Pancreas (tissue), 10 donors: ENCODE results near the gene BTBD16. TPM values are rescaled to one million over a fixed set of nuclear protein-coding genes. Genes with fewer than 3 reads are reported as not detected.

Experiments used
- ATAC-seq, 4 donors: fragments of 200-7000 bp; cut with Tn5 transposase; one replicate each; pipeline versions ENCODE4 v1.8.0 to v1.9.1; 2020; ENCODE audit warnings: mild to moderate bottlenecking in 4 of 4, moderate library complexity in 4 of 4
- DNase-seq, 6 donors: peaks; one replicate each; pipeline ENCODE4 v3.0.0-alpha.2; 2020
- FAIRE-seq: peaks from 2 replicates; lab custom pipeline; 2012; peaks lifted over from hg19 to GRCh38; lab: Jason Lieb, UNC
- H3K27ac ChIP-seq, 4 donors: fragments of 200-600 bp; sonication (generic); 1 replicate in 3 of 4; 2 replicates in 1 of 4; pipeline versions ENCODE4 v1.5.0 to v1.8.0; 2020
- H3K27me3 ChIP-seq, 4 donors: fragments of 200-600 bp; one replicate each; pipeline ENCODE4 v1.8.0; 2021
- H3K36me3 ChIP-seq, 3 donors: fragments of 200-600 bp; sonication (generic) in 1 of 3; one replicate each; pipeline versions ENCODE4 v1.5.0 to v1.8.0; 2020 to 2021
- H3K4me1 ChIP-seq, 3 donors: fragments of 200-600 bp; one replicate each; pipeline ENCODE4 v1.8.0; 2021
- H3K4me3 ChIP-seq, 4 donors: fragments of 200-600 bp; sonication (generic) in 2 of 4; one replicate each; pipeline versions ENCODE4 v1.5.0 to v1.8.0; 2020 to 2021
- H3K9me3 ChIP-seq, 4 donors: fragments of 200-600 bp; one replicate each; pipeline ENCODE4 v1.8.0; 2021
- WGBS, 2 donors: extraction: QIAGEN DNeasy Blood & Tissue Kit; methylation state at CpG; one replicate each; pipeline ENCODE4 v1.1.7; 2013; 5-methylcytosine and 5-hydroxymethylcytosine counted together
- intact Hi-C, 3 donors: fragments of 100-400 bp; cut with DNase I; formaldehyde crosslinking; loops; one replicate each; pipeline versions ENCODE4 v1.11.1 to v1.14.2; 2022
- polyA plus RNA-seq, 2 donors: library from polyadenylated mRNA; stranded (reverse); fragments of 200-250 nt; gene quantifications; one replicate each; pipeline ENCODE4 v1.2.3, GENCODE V29; 2013
- total RNA-seq, 6 donors: library from RNA; stranded (reverse); fragmentation: NEBNext Ultra II Directional in 4 of 6; extraction: Animal tissue kit (Norgen Biotek cat#: 25700) in 4 of 6; gene quantifications; one replicate each; pipeline versions ENCODE4 v1.2.1 to v1.2.4, GENCODE V29; 2021 to 2023
- TF ChIP-seq, protein P1 (sequence below), 4 donors: fragments of 200-600 bp; sonication (generic) in 3 of 4; IDR thresholded peaks; one replicate each; pipeline versions ENCODE4 v1.5.0 to v1.8.0; 2021; ENCODE audit warnings: antibody characterized with exemption in 4 of 4
- donor health status: healthy with polysubstance abuse.
- donor health status: DM: no; HTN: no; CAD: no; lungs with moderate emphysema.
- donor health status: DM: no; HTN: no; CAD: no.
- donor health status: control.
- donor health status: control.
- donor health status: Bipolar disorder and iron deficiency.
- donor health status: DM: yes; HTN: yes; CAD: no.
- donor health status: DM: no; HTN: no; CAD: no.
- donor health status: DM: no; HTN: no; CAD: no.
- donor health status: DM: yes; HTN: yes; CAD: no.

BTBD16 gene
- total and polyA plus RNA-seq, 8 donors: 0.14 to 0.52 (median 0.34) TPM; not detected in 3

GRCh38 chr10:122294511-122295450 is 23.7 kb downstream of the BTBD16 start:
- H3K4me3 ChIP-seq: no peak overlapping the region
- WGBS, 2 donors: 84 to 86% methylated on average over 12 of the region's 12 CpGs
- no peak for FAIRE-seq
- no peaks in the 10 kb centered on the region for H3K27me3 ChIP-seq
- no peaks in the 10 kb centered on the region for H3K9me3 ChIP-seq
- no peaks in the 10 kb centered on the region for H3K36me3 ChIP-seq
- H3K27ac ChIP-seq: no peak overlapping the region
- peak in 1 of 6 donors; percentile 6 for DNase-seq
- TF ChIP-seq, protein P1, sequence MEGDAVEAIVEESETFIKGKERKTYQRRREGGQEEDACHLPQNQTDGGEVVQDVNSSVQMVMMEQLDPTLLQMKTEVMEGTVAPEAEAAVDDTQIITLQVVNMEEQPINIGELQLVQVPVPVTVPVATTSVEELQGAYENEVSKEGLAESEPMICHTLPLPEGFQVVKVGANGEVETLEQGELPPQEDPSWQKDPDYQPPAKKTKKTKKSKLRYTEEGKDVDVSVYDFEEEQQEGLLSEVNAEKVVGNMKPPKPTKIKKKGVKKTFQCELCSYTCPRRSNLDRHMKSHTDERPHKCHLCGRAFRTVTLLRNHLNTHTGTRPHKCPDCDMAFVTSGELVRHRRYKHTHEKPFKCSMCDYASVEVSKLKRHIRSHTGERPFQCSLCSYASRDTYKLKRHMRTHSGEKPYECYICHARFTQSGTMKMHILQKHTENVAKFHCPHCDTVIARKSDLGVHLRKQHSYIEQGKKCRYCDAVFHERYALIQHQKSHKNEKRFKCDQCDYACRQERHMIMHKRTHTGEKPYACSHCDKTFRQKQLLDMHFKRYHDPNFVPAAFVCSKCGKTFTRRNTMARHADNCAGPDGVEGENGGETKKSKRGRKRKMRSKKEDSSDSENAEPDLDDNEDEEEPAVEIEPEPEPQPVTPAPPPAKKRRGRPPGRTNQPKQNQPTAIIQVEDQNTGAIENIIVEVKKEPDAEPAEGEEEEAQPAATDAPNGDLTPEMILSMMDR (IDR thresholded peaks at IDR 0.05): no peak
- intact Hi-C loops: loop anchor here in 2 of 3 donors (2.0 to 10.0 kb wide), 3 partner anchors 138 to 270 kb away; partner anchors contain the start of gene DMBT1 (in 1 of the 2)
- ATAC-seq: no peak
- no peaks in the 10 kb centered on the region for H3K4me1 ChIP-seq

DNA sequence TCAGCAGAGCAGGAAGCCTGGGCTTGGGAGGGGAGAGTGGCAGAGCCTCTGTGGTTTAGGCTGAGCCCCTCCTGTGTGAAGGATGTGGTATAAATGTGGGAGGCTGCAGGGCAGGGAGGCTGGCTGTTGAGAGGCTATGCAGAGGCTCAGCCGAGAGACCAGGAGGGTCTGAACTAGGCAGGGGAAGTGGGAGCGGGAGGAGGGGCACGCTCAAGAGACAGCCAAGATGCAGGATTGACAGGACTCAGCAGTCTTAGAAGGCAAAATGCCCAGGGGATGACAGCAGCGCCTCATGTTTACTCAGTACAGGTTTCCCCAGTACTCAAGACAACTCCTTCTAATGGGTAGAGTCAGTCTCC is 24.3 kb downstream of the BTBD16 start:
- Histone ChIP-seq H3K27ac (no peak overlapping the region), H3K4me3 (no peak overlapping the region), H3K4me1 (no peaks in the 10 kb centered on the region), H3K9me3 (no peaks in the 10 kb centered on the region), H3K27me3 (no peaks in the 10 kb centered on the region), H3K36me3 (no peaks in the 10 kb centered on the region)
- FAIRE-seq (no peak), DNase-seq (peak in 1 of 6 donors; percentile 4), ATAC-seq (no peak)
- WGBS, 2 donors: 81 to 85% methylated on average over 4 of the region's 4 CpGs
- intact Hi-C loops: loop anchor here in 2 of 3 donors (2.0 to 10.0 kb wide), 3 partner anchors 137 to 269 kb away; partner anchors contain the start of gene DMBT1 (in 1 of the 2)
- TF ChIP-seq, protein P1 (IDR thresholded peaks at IDR 0.05): no peak

DNA sequence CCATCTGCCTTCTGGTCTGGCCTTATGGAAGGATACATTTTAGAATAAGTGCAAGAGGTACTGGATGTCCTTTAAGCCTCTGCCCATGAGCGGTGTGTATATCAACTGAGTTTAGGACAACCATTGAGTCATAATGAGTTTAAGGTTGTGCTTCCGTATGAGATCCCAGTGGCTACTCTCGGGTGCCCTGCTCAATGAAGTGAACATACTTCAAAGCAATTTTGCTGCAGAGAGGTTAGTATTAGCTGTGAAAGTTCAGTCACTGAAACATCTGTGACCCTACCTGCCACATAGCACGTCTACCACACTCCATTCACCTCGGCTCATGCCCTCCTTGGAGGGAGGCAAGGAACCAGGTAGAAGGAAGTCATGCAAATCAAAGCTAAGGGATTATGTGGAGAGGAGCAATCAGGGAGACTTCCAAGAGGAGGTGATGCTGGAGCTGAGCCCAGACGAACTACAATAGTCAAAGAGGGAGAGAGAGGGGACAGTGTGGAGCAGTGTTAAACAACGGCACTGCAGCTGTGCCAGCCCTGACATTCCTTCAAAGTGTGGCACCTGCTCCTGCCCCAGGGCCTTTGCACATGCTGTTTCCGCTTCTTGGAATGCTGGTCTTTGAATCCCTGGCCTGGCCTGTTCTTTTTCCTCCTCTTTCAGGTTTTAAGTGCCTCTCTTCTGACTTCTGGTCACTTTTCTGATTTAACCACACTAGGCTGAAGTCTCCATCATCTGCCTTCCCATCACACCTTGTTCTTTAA is 25.4 kb downstream of the BTBD16 start:
- DNase-seq: peak in 1 of 6 donors; percentile 2
- no peak overlapping the region for H3K4me3 ChIP-seq
- TF ChIP-seq, protein P1 (IDR thresholded peaks at IDR 0.05): no peak
- no peak for FAIRE-seq
- H3K27ac ChIP-seq: no peak overlapping the region
- 54 to 58% methylated on average over 8 of the region's 8 CpGs for WGBS, 2 donors
- H3K27me3 ChIP-seq: no peaks in the 10 kb centered on the region
- H3K36me3 ChIP-seq: no peaks in the 10 kb centered on the region
- peaks cover 0 to 5% (median 0%) of the 10 kb centered on the region in 3 donors for H3K4me1 ChIP-seq
- no peak for ATAC-seq
- intact Hi-C loops: loop anchor here in 2 of 3 donors (5.0 to 10.0 kb wide), 2 partner anchors 141 to 268 kb away; partner anchors contain the start of gene DMBT1 (in 1 of the 2)
- no peaks in the 10 kb centered on the region for H3K9me3 ChIP-seq

DNA sequence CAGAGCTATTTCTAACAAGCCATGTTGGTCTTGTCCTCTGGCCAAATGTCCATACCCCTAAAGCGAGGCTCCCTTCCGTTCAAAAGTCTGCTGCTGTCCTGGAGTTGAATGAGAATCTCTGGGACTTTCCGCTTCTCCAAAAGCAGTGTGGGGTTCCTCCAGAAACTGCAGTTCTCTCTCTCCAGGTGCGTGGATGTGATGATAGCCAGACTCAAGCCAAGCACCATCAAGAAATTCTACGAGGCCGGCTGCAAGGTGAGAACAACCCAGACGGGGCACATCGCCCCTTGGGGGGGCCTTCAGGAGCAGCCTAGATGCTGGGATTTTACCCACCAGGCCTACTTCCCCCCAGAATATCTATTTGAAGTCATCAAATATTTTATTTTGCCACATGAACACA is 26.5 kb downstream of the BTBD16 start:
- FAIRE-seq (no peak), ATAC-seq (no peak), DNase-seq (no peak)
- Histone ChIP-seq H3K4me3 (no peak overlapping the region), H3K27ac (no peak overlapping the region), H3K27me3 (no peaks in the 10 kb centered on the region), H3K9me3 (no peaks in the 10 kb centered on the region), H3K36me3 (no peaks in the 10 kb centered on the region), H3K4me1 (peaks cover 0 to 5% (median 0%) of the 10 kb centered on the region in 3 donors)
- WGBS, 2 donors: 62 to 78% methylated on average over 8 of the region's 8 CpGs
- intact Hi-C loops: loop anchor here in 2 of 3 donors (5.0 to 10.0 kb wide), 2 partner anchors 140 to 267 kb away; partner anchors contain the start of gene DMBT1 (in 1 of the 2)
- TF ChIP-seq, protein P1 (IDR thresholded peaks at IDR 0.05): no peak
